Mesothelial cell of epicardium (in vitro differentiated cells): ENCODE data around the gene GNAT1. TPM values are rescaled to one million over a fixed set of nuclear protein-coding genes. Genes with fewer than 3 reads are reported as not detected.

Experiments
- DNase-seq, 2 experiments: peaks; one replicate each; pipeline ENCODE4 v3.0.0; 2021; ENCODE audit warnings: low spot score in 2 of 2; ENCODE audit not compliant: unreplicated experiment in 2 of 2
- H3K27ac Mint-ChIP-seq: 2 replicates; pipeline ENCODE4 v1.8.0; 2021; ENCODE audit warnings: mixed read lengths
- H3K27me3 Mint-ChIP-seq: 2 replicates; pipeline ENCODE4 v1.8.0; 2021; ENCODE audit warnings: low read depth, mixed read lengths
- H3K36me3 Mint-ChIP-seq: 2 replicates; pipeline ENCODE4 v1.8.0; 2021; ENCODE audit warnings: mixed read lengths
- H3K4me1 Mint-ChIP-seq: 2 replicates; pipeline ENCODE4 v1.8.0; 2021; ENCODE audit warnings: mixed read lengths
- H3K4me3 Mint-ChIP-seq: 2 replicates; pipeline ENCODE4 v1.8.0; 2021; ENCODE audit warnings: mild to moderate bottlenecking, moderate library complexity, mixed read lengths
- H3K9me3 Mint-ChIP-seq: 2 replicates; pipeline ENCODE4 v1.8.0; 2021; ENCODE audit warnings: mixed read lengths
- CTCF ChIP-seq: fragments of 200-600 bp; sonication (generic); IDR thresholded peaks from one replicate; pipeline ENCODE4 v1.5.0; 2021; ENCODE audit warnings: antibody characterized with exemption; ENCODE audit not compliant: unreplicated experiment
- total RNA-seq: library from RNA; stranded (reverse); gene quantifications from 3 replicates; pipeline ENCODE4 v1.2.1, GENCODE V29; 2021

The GNAT1 gene
- total RNA-seq, 1 donor from 2014 or later: 0.98 TPM

GRCh38 chr3:50150404-50150750 lies 41.0 kb upstream of the GNAT1 start:
- Mint-ChIP-seq H3K27ac (peak overlapping the region; percentile 92), H3K4me3 (peak overlapping the region; percentile 1), H3K36me3 (no peaks in the 10 kb centered on the region), H3K4me1 (peaks cover 75% of the 10 kb centered on the region), H3K9me3 (no peaks in the 10 kb centered on the region), H3K27me3 (peaks cover 2% of the 10 kb centered on the region)
- no peak for TF ChIP-seq CTCF
- DNase-seq: no peak

GRCh38 chr3:50150863-50151686 lies 40.3 kb upstream of the GNAT1 start:
- H3K4me1 Mint-ChIP-seq: peaks cover 78% of the 10 kb centered on the region
- TF ChIP-seq CTCF: no peak
- no peaks in the 10 kb centered on the region for H3K9me3 Mint-ChIP-seq
- H3K4me3 Mint-ChIP-seq: no peak overlapping the region
- no peaks in the 10 kb centered on the region for H3K36me3 Mint-ChIP-seq
- peak overlapping the region; percentile 92 for H3K27ac Mint-ChIP-seq
- peaks cover 2% of the 10 kb centered on the region for H3K27me3 Mint-ChIP-seq
- DNase-seq: peak; percentile 49 to 65

- no peak for DNase-seq
- Mint-ChIP-seq H3K36me3 (no peaks in the 10 kb centered on the region), H3K27me3 (peaks cover 2% of the 10 kb centered on the region), H3K4me1 (peaks cover 78% of the 10 kb centered on the region), H3K9me3 (no peaks in the 10 kb centered on the region), H3K27ac (peak overlapping the region; percentile 92), H3K4me3 (no peak overlapping the region)
- no peak for TF ChIP-seq CTCF
Observed at GRCh38 chr3:50151728-50152127, 39.7 kb upstream of the GNAT1 start.

- no peak for TF ChIP-seq CTCF
- H3K36me3 Mint-ChIP-seq: no peaks in the 10 kb centered on the region
- no peak for DNase-seq
- H3K9me3 Mint-ChIP-seq: no peaks in the 10 kb centered on the region
- H3K27me3 Mint-ChIP-seq: peaks cover 2% of the 10 kb centered on the region
- peak overlapping the region; percentile 72 for H3K27ac Mint-ChIP-seq
- peaks cover 74% of the 10 kb centered on the region for H3K4me1 Mint-ChIP-seq
- H3K4me3 Mint-ChIP-seq: peak overlapping the region; percentile 64
Observed at GRCh38 chr3:50153782-50154475, 37.5 kb upstream of the GNAT1 start.

DNA sequence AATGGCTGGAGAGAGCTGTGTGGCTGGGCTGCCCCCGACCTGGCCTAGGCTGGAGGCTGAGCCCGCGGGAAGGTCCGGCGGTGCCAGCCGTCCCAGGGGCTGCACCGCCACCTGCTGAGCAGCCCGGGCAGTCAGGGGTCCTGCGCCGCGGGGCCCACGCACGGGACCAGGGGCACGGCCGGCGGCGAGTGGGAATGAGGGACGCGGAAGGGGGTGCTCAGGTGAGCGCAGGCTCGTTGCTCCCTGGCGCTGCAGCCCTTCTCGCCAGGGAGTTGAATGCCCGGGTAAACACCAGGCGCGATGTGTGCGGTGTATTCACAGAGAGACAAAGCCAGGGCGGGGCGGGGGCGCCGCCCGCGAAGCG lies 37.0 kb upstream of the GNAT1 start:
- Mint-ChIP-seq H3K27me3 (peaks cover 2% of the 10 kb centered on the region), H3K36me3 (no peaks in the 10 kb centered on the region), H3K4me3 (peak overlapping the region; percentile 64), H3K27ac (peak overlapping the region; percentile 72), H3K9me3 (no peaks in the 10 kb centered on the region), H3K4me1 (peaks cover 75% of the 10 kb centered on the region)
- TF ChIP-seq CTCF: no peak
- DNase-seq: peak in 1 of 2 experiments; percentile 62
